Prostate gland (tissue), 2 donors: ENCODE data around the gene GMPR.

ENCODE experiments used
- POLR2AphosphoS5 ChIP-seq: sonication (generic); formaldehyde crosslinking; IDR thresholded peaks from one replicate; pipeline ENCODE4 v1.6.1; 2017; ENCODE audit warnings: antibody characterized with exemption
- TF ChIP-seq, protein P1 (sequence below), 4 experiments: fragments of 200-600 bp in 2 of 4; fragments of 450-650 bp in 2 of 4; sonication (generic) in 2 of 4; IDR thresholded peaks; 1 replicate in 3 of 4; 2 replicates in 1 of 4; pipeline ENCODE4 v1.5.1; 2016 to 2019; ENCODE audit warnings: antibody characterized with exemption in 4 of 4, mild to moderate bottlenecking in 2 of 4, moderate library complexity in 2 of 4

DNA sequence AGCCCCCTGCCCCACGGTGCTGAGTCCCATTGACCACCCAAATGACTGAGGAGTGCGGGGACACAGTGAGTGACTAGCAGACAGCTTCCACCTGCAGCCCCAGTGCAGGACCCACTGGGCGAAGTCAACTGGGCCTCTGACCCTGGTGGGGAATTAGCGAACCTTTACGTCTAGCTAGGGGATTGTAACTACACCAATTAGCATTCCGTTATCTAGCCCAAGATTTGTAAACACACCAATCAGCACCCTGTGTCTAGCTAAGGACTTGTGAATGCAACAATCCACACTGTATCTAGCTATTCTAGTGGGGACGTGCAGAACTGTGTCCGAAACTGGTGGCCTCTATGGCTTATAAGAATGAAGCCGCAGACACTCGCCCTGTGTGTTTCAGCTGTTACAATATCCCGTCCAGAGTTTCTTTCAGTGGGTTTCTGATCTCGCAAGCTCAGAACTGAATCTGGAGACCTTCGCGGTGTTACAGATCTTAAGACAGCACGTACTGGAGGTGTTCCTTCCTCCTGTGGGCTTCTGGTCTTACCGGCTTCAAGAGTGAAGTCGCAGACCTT lies 21.1 kb upstream of the GMPR start:
- TF ChIP-seq, protein P1, sequence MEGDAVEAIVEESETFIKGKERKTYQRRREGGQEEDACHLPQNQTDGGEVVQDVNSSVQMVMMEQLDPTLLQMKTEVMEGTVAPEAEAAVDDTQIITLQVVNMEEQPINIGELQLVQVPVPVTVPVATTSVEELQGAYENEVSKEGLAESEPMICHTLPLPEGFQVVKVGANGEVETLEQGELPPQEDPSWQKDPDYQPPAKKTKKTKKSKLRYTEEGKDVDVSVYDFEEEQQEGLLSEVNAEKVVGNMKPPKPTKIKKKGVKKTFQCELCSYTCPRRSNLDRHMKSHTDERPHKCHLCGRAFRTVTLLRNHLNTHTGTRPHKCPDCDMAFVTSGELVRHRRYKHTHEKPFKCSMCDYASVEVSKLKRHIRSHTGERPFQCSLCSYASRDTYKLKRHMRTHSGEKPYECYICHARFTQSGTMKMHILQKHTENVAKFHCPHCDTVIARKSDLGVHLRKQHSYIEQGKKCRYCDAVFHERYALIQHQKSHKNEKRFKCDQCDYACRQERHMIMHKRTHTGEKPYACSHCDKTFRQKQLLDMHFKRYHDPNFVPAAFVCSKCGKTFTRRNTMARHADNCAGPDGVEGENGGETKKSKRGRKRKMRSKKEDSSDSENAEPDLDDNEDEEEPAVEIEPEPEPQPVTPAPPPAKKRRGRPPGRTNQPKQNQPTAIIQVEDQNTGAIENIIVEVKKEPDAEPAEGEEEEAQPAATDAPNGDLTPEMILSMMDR (IDR thresholded peaks at IDR 0.05) = no peak
- no peak for TF ChIP-seq POLR2AphosphoS5
